Keratinocyte (primary cell): ENCODE measurements around the gene AGAP9.
"Not testable (repeated sequence)": the region's sequence is repeated elsewhere in the genome, so short reads cannot be mapped to it uniquely, and the experiment has no call there.

Source experiments
- CTCF ChIP-seq, 3 experiments: IDR thresholded peaks in 1 of 3; conservative IDR thresholded peaks in 1 of 3; optimal IDR thresholded peaks in 1 of 3; 2 replicates in 2 of 3; 3 replicates in 1 of 3; pipeline versions ENCODE3 to v1.5.1; 2011; ENCODE audit warnings: low read length in 3 of 3, mild to moderate bottlenecking in 3 of 3, moderate library complexity in 2 of 3, control low read depth in 1 of 3, inconsistent platforms in 1 of 3; ENCODE audit not compliant: insufficient read depth in 2 of 3; ENCODE audit errors: extremely low read depth in 1 of 3
- EZH2 ChIP-seq: IDR thresholded peaks from one replicate; pipeline ENCODE4 v1.6.1; 2012; ENCODE audit warnings: inconsistent platforms, mild to moderate bottlenecking, low read length, moderate library complexity

DNA sequence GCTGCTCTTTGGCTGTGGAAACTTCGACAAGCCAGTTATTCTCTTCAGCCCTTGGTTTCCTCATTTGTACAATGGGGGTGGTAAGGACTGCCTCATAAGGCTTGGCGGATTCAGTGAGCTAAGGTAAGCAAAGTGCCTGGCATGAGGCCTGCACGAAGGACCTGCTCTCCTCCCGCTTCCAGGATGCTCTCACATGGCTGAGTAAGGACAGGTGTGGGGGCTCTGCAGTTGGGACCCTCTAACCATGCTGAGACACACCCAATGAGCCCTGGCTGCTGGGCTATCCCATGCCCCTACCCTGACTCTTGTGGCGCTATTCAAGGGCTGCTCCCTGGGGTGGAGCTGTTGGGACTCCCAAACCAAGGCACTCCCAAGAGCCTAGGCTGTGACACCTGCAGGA is 48.3 kb downstream of the AGAP9 start:
- not testable (repeated sequence) for TF ChIP-seq CTCF (optimal IDR thresholded peaks at IDR 0.05 in 1 of 3, IDR thresholded peaks at IDR 0.05 in 1 of 3, conservative IDR thresholded peaks at IDR 0.05 in 1 of 3; ENCODE audit: extremely low read depth in 1 of 3, insufficient read depth in 2 of 3, low read length in 3 of 3); EZH2
